SH-SY5Y (cell line): Measurements from ENCODE around the gene MLF2.

Source experiments
- GATA2 ChIP-seq: IDR thresholded peaks from 2 replicates; pipeline ENCODE4 v1.6.1; 2011; ENCODE audit warnings: mild to moderate bottlenecking, low read depth, low read length
- GATA3 ChIP-seq: IDR thresholded peaks from 2 replicates; pipeline ENCODE4 v1.6.1; 2011; ENCODE audit warnings: low read depth, mild to moderate bottlenecking, low read length, moderate library complexity

DNA sequence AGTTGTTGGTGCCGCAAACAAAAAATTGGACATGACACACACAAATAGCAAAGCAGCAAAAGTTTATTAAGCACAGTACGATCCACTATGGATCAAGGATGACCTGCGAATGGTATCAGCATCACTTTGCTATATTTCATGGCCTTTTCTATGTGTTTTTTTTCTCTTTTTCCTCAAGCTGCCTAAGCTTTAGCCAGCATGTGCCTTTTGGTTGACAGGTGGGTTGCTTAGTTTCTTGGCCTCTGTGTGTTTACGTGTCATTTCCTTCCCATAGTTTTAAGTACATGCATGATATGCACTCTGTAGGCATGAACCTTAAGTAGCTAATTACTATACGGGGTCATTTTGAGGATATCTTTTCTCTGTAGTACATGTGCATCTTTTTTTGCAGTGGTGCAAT lies 46.2 kb upstream of the MLF2 start:
- TF ChIP-seq GATA3 (no peak), GATA2 (no peak)
